PC-3 (cell line): ENCODE data around the gene TRNP1. TPM values are rescaled to one million over a fixed set of nuclear protein-coding genes. Genes with fewer than 3 reads are reported as not detected.

ENCODE experiments used
- ATAC-seq: fragments of 200-7000 bp; cut with Tn5 transposase; 2 replicates; pipeline ENCODE4 v1.9.1; 2020; ENCODE audit warnings: mild to moderate bottlenecking, moderate library complexity
- BruUV-seq: library from RNA; stranded (reverse); fragments of 400-500 nt; replicated peaks from 2 replicates; lab custom pipeline; 2021; lab: Mats Ljungman, UMichigan
- CTCF ChIA-PET: fragments of 300-600 bp; sonication (Branson Sonifier 250); formaldehyde crosslinking; loops from one replicate; lab custom pipeline; 2022; ENCODE audit warnings: antibody characterized with exemption; lab: Charles Lee
- POLR2A ChIA-PET: fragments of 300-600 bp; sonication (Branson Sonifier 250); formaldehyde crosslinking; loops from one replicate; lab custom pipeline; 2022; ENCODE audit warnings: antibody characterized with exemption; ENCODE audit not compliant: unreplicated experiment; lab: Charles Lee
- DNase-seq: peaks from one replicate; pipeline ENCODE4 v3.0.0-alpha.2; 2015
- H2AFZ ChIP-seq: fragments of 300-600 bp; sonication (generic); 2 replicates; pipeline ENCODE4 v1.6.0; 2016; ENCODE audit warnings: antibody characterized with exemption, low read length
- H3F3A ChIP-seq: fragments of 300-600 bp; sonication (generic); one replicate; pipeline ENCODE4 v1.6.0; 2017; ENCODE audit warnings: antibody characterized with exemption, low read length, control low read depth, mild to moderate bottlenecking; ENCODE audit not compliant: unreplicated experiment
- H3K27ac ChIP-seq: fragments of 300-600 bp; sonication (generic); 2 replicates; pipeline ENCODE4 v1.5.1; 2016; ENCODE audit warnings: mild to moderate bottlenecking, low read length
- H3K27me3 ChIP-seq: fragments of 300-600 bp; sonication (generic); 2 replicates; pipeline ENCODE4 v1.6.1; 2016; ENCODE audit warnings: low read length, mixed read lengths
- H3K36me3 ChIP-seq: fragments of 300-600 bp; sonication (generic); 2 replicates; pipeline ENCODE4 v1.6.1; 2016; ENCODE audit warnings: low read depth, mixed run types, low read length, mixed read lengths
- H3K4me1 ChIP-seq: fragments of 300-600 bp; sonication (generic); 2 replicates; pipeline ENCODE4 v1.5.1; 2016; ENCODE audit warnings: low read length; ENCODE audit not compliant: insufficient read depth
- H3K4me2 ChIP-seq: fragments of 300-600 bp; sonication (generic); 2 replicates; pipeline ENCODE4 v1.6.0; 2016; ENCODE audit warnings: low read length
- H3K4me3 ChIP-seq: fragments of 300-600 bp; sonication (generic); 2 replicates; pipeline ENCODE4 v1.5.1; 2016; ENCODE audit warnings: mild to moderate bottlenecking, low read length, mixed read lengths
- H3K79me2 ChIP-seq: fragments of 300-600 bp; sonication (generic); 2 replicates; pipeline ENCODE4 v1.6.1; 2017; ENCODE audit warnings: low read length, mixed read lengths
- H3K9ac ChIP-seq: fragments of 300-600 bp; sonication (generic); 2 replicates; pipeline ENCODE4 v1.6.0; 2016; ENCODE audit warnings: mild to moderate bottlenecking, low read length
- H3K9me2 ChIP-seq: fragments of 300-600 bp; sonication (generic); replicated peaks from 2 replicates; pipeline ENCODE4 v1.6.1; 2016; ENCODE audit warnings: mixed run types, low read length, mixed read lengths
- H3K9me3 ChIP-seq: fragments of 300-600 bp; sonication (generic); 2 replicates; pipeline ENCODE4 v1.6.1; 2016; ENCODE audit warnings: low read length, mixed read lengths
- H4K20me1 ChIP-seq: fragments of 300-600 bp; sonication (generic); 2 replicates; pipeline ENCODE4 v1.6.1; 2016; ENCODE audit warnings: low read length, mixed read lengths
- EZH2 ChIP-seq: fragments of 300-600 bp; sonication (generic); IDR thresholded peaks from one replicate; pipeline ENCODE4 v1.6.1; 2017; ENCODE audit warnings: antibody characterized with exemption, mild to moderate bottlenecking, low read length; ENCODE audit not compliant: unreplicated experiment
- EZH2phosphoT487 ChIP-seq: fragments of 300-600 bp; sonication (generic); IDR thresholded peaks from 2 replicates; pipeline ENCODE4 v1.6.1; 2018; ENCODE audit warnings: mild to moderate bottlenecking, antibody characterized with exemption, low read length, borderline replicate concordance
- intact Hi-C: fragments of 100-400 bp; cut with micrococcal nuclease; formaldehyde crosslinking; loops from 2 replicates; pipeline ENCODE4 v1.9.0; 2023
- total RNA-seq: library from RNA; depleted of rRNA; stranded (reverse); fragments of >200 nt; gene quantifications from 2 replicates; pipeline ENCODE4 v1.2.3, GENCODE V29; 2014
- TF ChIP-seq, protein P1 (sequence below): fragments of 300-600 bp; sonication (generic); conservative IDR thresholded peaks from 2 replicates; pipeline ENCODE4 v1.5.1; 2017; ENCODE audit warnings: antibody characterized with exemption, low read depth, mild to moderate bottlenecking, low read length

TRNP1 gene
- total RNA-seq, 1 experiment from 2014 or later, result 108 TPM

DNA sequence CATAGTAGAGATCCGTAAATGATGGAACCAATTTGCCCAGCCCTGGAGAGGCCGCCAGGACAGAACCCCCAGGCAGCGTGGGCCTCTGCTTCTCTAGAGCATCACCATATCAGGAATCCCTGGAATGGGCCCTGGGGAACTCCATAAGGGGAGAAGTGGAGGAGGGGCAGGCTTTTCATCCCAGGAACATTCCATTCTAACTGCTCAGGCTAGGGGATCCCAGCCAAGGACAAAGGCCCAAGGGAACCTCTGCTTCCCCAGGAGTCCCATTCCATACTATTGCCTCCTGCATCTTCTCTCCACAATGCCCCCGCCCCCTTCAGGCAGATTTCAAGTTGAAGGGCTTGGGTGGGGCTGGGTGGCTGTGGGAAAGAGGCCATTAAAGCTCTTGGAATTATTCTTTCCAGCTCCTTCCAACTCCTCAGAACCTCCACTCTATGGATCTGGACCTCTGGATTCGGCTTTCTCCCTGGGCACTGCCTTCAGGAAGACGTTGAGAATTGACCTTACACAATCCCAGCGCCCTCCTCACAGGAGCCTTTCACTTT, 6.0 kb downstream of the TRNP1 start:
- Histone ChIP-seq H3F3A (peaks cover 18% of the 10 kb centered on the region), H3K79me2 (peaks cover 44% of the 10 kb centered on the region), H3K27ac (peak overlapping the region; percentile 81), H4K20me1 (peaks cover 25% of the 10 kb centered on the region), H3K9me2 (no peaks in the 10 kb centered on the region), H3K4me2 (peak overlapping the region; percentile 90), H3K4me1 (peaks cover 64% of the 10 kb centered on the region), H2AFZ (no peak overlapping the region), H3K9me3 (no peaks in the 10 kb centered on the region), H3K9ac (peak overlapping the region; percentile 22; the same call in 1 of the 2 replicates), H3K27me3 (no peaks in the 10 kb centered on the region), H3K4me3 (0 out of 2 replicates have a peak overlapping the region, but pooled peaks have one; percentile 8), H3K36me3 (peaks cover 12% of the 10 kb centered on the region)
- TF ChIP-seq EZH2phosphoT487, result no peak
- TF ChIP-seq EZH2, result no peak
- TF ChIP-seq, protein P1, sequence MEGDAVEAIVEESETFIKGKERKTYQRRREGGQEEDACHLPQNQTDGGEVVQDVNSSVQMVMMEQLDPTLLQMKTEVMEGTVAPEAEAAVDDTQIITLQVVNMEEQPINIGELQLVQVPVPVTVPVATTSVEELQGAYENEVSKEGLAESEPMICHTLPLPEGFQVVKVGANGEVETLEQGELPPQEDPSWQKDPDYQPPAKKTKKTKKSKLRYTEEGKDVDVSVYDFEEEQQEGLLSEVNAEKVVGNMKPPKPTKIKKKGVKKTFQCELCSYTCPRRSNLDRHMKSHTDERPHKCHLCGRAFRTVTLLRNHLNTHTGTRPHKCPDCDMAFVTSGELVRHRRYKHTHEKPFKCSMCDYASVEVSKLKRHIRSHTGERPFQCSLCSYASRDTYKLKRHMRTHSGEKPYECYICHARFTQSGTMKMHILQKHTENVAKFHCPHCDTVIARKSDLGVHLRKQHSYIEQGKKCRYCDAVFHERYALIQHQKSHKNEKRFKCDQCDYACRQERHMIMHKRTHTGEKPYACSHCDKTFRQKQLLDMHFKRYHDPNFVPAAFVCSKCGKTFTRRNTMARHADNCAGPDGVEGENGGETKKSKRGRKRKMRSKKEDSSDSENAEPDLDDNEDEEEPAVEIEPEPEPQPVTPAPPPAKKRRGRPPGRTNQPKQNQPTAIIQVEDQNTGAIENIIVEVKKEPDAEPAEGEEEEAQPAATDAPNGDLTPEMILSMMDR, result no peak
- POLR2A ChIA-PET, result no interaction called here
- peak; percentile 96 for DNase-seq
- intact Hi-C loops, result no loop called here
- BruUV-seq, result no TSS peak
- CTCF ChIA-PET, result interaction anchor here (0.7 to 1.1 kb wide), 2 partner anchors 31 to 38 kb away, joined by 3 read pairs; no protein-coding TSS in a partner anchor
- peak; percentile 25 for ATAC-seq

DNA sequence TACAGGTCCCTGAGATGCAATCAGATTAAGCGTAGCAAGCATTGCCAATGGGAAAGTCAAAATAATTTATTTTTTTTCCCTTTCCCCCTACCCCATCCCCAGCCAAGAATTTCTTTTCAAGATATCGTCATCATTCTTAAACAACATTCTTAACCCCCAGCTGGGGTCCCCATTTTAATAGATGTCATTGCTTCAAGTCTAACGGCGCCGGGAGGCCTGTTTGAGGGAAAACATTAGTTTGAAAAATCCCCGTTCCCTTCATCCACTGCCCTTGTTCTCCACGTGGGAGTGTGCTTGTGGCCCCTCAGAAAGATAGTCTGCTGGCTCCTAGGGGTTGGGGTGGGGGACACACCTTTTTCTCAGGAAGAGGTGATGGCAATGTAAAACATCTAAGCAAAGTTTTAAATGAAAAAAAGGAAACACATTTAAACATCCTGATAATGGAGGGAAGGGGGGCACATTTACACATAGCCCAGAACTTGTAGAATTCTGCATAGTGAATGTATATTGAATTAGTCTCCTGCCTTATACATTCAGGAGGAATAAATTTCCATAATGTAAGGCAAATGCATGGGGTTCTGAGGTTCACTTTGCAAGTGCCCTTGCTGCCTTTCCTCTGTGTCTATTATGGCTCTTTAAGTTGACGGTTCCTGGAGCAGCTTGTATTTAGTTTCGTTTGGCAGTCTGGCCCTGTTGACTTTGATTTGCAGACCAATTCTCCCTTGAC, 6.8 kb downstream of the TRNP1 start:
- CTCF ChIA-PET, result no interaction called here
- H3K4me3 ChIP-seq, result no peak overlapping the region
- POLR2A ChIA-PET, result no interaction called here

More for the DNA sequence above, 6.8 kb downstream of the TRNP1 start:
- ATAC-seq (no peak), DNase-seq (no peak)
- no TSS peak for BruUV-seq
- Histone ChIP-seq H3F3A (peaks cover 18% of the 10 kb centered on the region), H3K36me3 (peaks cover 10% of the 10 kb centered on the region), H3K9me3 (no peaks in the 10 kb centered on the region), H3K27ac (peak overlapping the region; percentile 81), H3K4me2 (peak overlapping the region; percentile 90), H3K9ac (no peak overlapping the region), H3K9me2 (no peaks in the 10 kb centered on the region), H4K20me1 (peaks cover 18% of the 10 kb centered on the region), H3K4me1 (peaks cover 70% of the 10 kb centered on the region), H2AFZ (no peak overlapping the region), H3K79me2 (peaks cover 36% of the 10 kb centered on the region), H3K27me3 (no peaks in the 10 kb centered on the region)
- TF ChIP-seq EZH2, result no peak
- TF ChIP-seq, protein P1, result no peak
- no peak for TF ChIP-seq EZH2phosphoT487
- intact Hi-C loops, result no loop called here
